ENCODE data around the gene OR13H1. TPM values are rescaled to one million over a fixed set of nuclear protein-coding genes. Genes with fewer than 3 reads are reported as not detected.
"Not testable (repeated sequence)": the region's sequence is repeated elsewhere in the genome, so short reads cannot be mapped to it uniquely, and the experiment has no call there.

OR13H1 gene
- total and polyA plus RNA-seq, 9 of the 15 experiments (the other 6 are each of a cell fraction or from before 2014, with no cell fraction given) = not detected

DNA sequence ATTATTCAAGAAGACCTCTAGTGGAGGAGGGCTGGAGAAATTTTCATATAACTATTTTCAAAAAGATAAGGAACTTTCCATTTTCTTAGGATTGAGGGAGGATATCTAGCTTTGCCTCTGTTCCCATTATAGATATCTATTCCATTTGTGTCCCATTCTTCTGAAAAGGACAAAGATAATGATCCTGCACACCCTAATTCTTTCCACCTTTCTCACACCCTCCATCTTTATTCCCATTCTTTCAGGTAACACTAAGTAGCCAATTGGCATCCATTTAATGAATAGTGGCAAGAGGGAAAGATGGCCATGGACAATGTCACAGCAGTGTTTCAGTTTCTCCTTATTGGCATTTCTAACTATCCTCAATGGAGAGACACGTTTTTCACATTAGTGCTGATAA lies at the start of gene OR13H1 (continued):
- TF ChIP-seq GTF2A2 (tag; IDR thresholded peaks at IDR 0.05) = no peak
- TF ChIP-seq ZFP36 (IDR thresholded peaks at IDR 0.05; ENCODE audit: low read depth, low read length, partially characterized antibody) = no peak
- TF ChIP-seq PCBP2 (IDR thresholded peaks at IDR 0.05; ENCODE audit: low read depth, low read length, poor library complexity, severe bottlenecking) = no peak
- no peak for TF ChIP-seq GABPB1 (CRISPR knock-in tag; IDR thresholded peaks at IDR 0.05)
- TF ChIP-seq RAD21 (CRISPR knock-in tag; conservative IDR thresholded peaks at IDR 0.05 in 1 of 2, IDR thresholded peaks at IDR 0.05 in 1 of 2) = no peak
- TF ChIP-seq SMAD4 (CRISPR knock-in tag; conservative IDR thresholded peaks at IDR 0.05) = no peak
- TF ChIP-seq CHD4 (IDR thresholded peaks at IDR 0.05; ENCODE audit: insufficient read depth, insufficient replicate concordance, low read depth, low read length, poor library complexity, severe bottlenecking) = no peak
- no peak for TF ChIP-seq FOXK2 (conservative IDR thresholded peaks at IDR 0.05 in 1 of 2, IDR thresholded peaks at IDR 0.05 in 1 of 2; ENCODE audit: low read depth in 2 of 2)

DNA sequence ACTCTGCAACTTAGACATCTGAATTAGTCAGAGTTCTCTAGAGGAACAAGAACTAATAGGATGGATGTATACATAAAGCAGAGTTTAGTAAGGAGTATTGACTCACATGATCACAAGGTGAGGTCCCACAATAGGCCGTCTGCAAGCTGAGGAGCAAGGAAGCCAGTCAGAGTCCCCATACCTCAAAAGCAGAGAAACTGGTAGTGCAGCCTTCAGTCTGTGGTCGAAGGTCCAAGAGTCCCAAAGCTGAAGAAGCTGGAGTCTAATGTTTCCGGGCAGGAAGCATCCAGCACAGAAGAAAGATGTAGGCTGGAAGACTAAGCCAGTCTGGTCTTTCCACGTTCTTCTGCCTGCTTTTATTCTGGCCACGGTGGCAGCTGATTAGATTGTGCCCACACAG lies 42.3 kb upstream of the OR13H1 start:
- H3K4me2 ChIP-seq (ENCODE audit: insufficient read depth, low read length); H3K36me3 ChIP-seq (ENCODE audit: control insufficient read depth, insufficient read depth, low read length); H3K27me3 ChIP-seq (ENCODE audit: control insufficient read depth in 2 of 2, insufficient read depth in 2 of 2, low read length in 2 of 2); H2AFZ ChIP-seq (ENCODE audit: low read depth, low read length); H3K9ac ChIP-seq (ENCODE audit: insufficient read depth in 1 of 2, low read depth in 2 of 2, low read length in 2 of 2); intact Hi-C loops (cut with micrococcal nuclease); FAIRE-seq; ATAC-seq; POLR2A ChIA-PET; H3K9me3 ChIP-seq (replicated peaks; ENCODE audit: control insufficient read depth, insufficient read depth, low read depth, low read length); H3K4me3 ChIP-seq; BruUV-seq (replicated peaks); in situ Hi-C loops (cut with MboI); H3K27ac ChIP-seq (ENCODE audit: extremely low read depth, low read depth, low read length); H4K20me1 ChIP-seq (replicated peaks; ENCODE audit: control insufficient read depth, insufficient read depth, low read length); H3K9me1 ChIP-seq (ENCODE audit: control insufficient read depth, insufficient read depth, low read length); CTCF ChIA-PET (ENCODE audit: low intra/inter-chr PET ratio); H3K79me2 ChIP-seq (ENCODE audit: control insufficient read depth, insufficient read depth, low read length); DNase-seq (ENCODE audit: extremely low read depth in 1 of 4, low spot score in 3 of 4); H3K4me1 ChIP-seq (replicated peaks in 1 of 2; ENCODE audit: control insufficient read depth in 2 of 2, insufficient read depth in 2 of 2, low read length in 2 of 2): not testable (repeated sequence)
- WGBS (ENCODE audit: insufficient coverage, low coverage, missing lambda C conversion rate) = 4% methylated on average over 5 of the region's 5 CpGs

All from K562 (cell line).